ENCODE measurements around the gene CDH4. TPM values are rescaled to one million over a fixed set of nuclear protein-coding genes. Genes with fewer than 3 reads are reported as not detected.

Gene CDH4
- total and polyA plus RNA-seq, 2 donors (not counting 3 experiments of a cell fraction or from before 2014, with no cell fraction given), result 0.17 to 0.51 TPM

GRCh38 chr20:61880706-61881105 is 628.6 kb downstream of the CDH4 start:
- dilution Hi-C loops (cut with MboI; ENCODE audit: extremely low pct_ligation_motif_present, low sequenced_read_pairs), result no loop called here
- Histone ChIP-seq H3K27me3 (ENCODE audit: control insufficient read depth in 2 of 2, insufficient read depth in 2 of 2, low read length in 2 of 2) (no peaks in the 10 kb centered on the region), H3K9me3 (replicated peaks; ENCODE audit: control insufficient read depth, insufficient read depth, low read length) (no peaks in the 10 kb centered on the region), H2AFZ (ENCODE audit: low read depth, low read length) (no peak overlapping the region), H3K9me1 (replicated peaks; ENCODE audit: control insufficient read depth, extremely low read depth, insufficient read depth, low read length) (no peaks in the 10 kb centered on the region), H3K4me2 (ENCODE audit: insufficient read depth, low read length) (no peak overlapping the region), H3K9ac (replicated peaks; ENCODE audit: extremely low read depth, insufficient read depth, low read length) (no peak overlapping the region), H3K36me3 (ENCODE audit: control insufficient read depth in 2 of 2, extremely low read depth in 1 of 2, insufficient read depth in 2 of 2, low read length in 2 of 2) (no peaks in the 10 kb centered on the region), H3K4me3 (replicated peaks in 1 of 3; ENCODE audit: insufficient read depth in 1 of 3, low read depth in 1 of 3, low read length in 3 of 3) (no peak overlapping the region), H3K27ac (ENCODE audit: insufficient read depth, low read depth, low read length) (no peak overlapping the region), H3K79me2 (ENCODE audit: control insufficient read depth, insufficient read depth, low read length) (no peaks in the 10 kb centered on the region), H4K20me1 (replicated peaks; ENCODE audit: control insufficient read depth, extremely low read depth, insufficient read depth, low read length) (no peaks in the 10 kb centered on the region), H3K4me1 (ENCODE audit: control insufficient read depth, extremely low read depth, insufficient read depth, low read length) (no peaks in the 10 kb centered on the region)
- CTCF ChIA-PET, result no interaction called here
- DNase-seq (ENCODE audit: low read depth, low spot score), result no peak
- intact Hi-C loops (cut with micrococcal nuclease), result no loop called here
- TF ChIP-seq GATA2 (IDR thresholded peaks at IDR 0.05; ENCODE audit: insufficient read depth, insufficient read length, low read depth, low read length) (no peak), JUN (IDR thresholded peaks at IDR 0.05; ENCODE audit: borderline replicate concordance, insufficient read depth, insufficient read length, low read depth) (no peak), FOS (IDR thresholded peaks at IDR 0.05; ENCODE audit: borderline replicate concordance, insufficient read depth, low read length) (no peak), CTCF (IDR thresholded peaks at IDR 0.05; ENCODE audit: extremely low read depth in 1 of 2, insufficient read depth in 1 of 2, low read depth in 1 of 2, low read length in 2 of 2) (no peak), EZH2 (IDR thresholded peaks at IDR 0.05; ENCODE audit: borderline replicate concordance, low read depth, low read length, severe bottlenecking) (no peak), MYC (IDR thresholded peaks at IDR 0.05; ENCODE audit: low read depth, low read length) (no peak), POLR2AphosphoS5 (IDR thresholded peaks at IDR 0.05; ENCODE audit: insufficient read depth, low read depth, low read length) (no peak), MAX (IDR thresholded peaks at IDR 0.05; ENCODE audit: insufficient read depth, insufficient read length) (no peak), POLR2A (IDR thresholded peaks at IDR 0.05; ENCODE audit: low read depth, low read length) (no peak)
- no peak for FAIRE-seq
- POLR2A ChIA-PET, result no interaction called here
- no TSS peak for BruUV-seq (replicated peaks)

Data from endothelial cell of umbilical vein (primary cell).